Natural killer cell (primary cell): ENCODE results near the gene KCTD4. TPM values are rescaled to one million over a fixed set of nuclear protein-coding genes. Genes with fewer than 3 reads are reported as not detected.

Experiments used
- ATAC-seq, 3 donors: fragments of 150-1000 bp in 2 of 3; fragments of 200-7000 bp in 1 of 3; cut with Tn5 transposase; 1 replicate in 1 of 3; 2 replicates in 2 of 3; pipeline ENCODE4 v1.10.0; 2021; ENCODE audit warnings: mild to moderate bottlenecking in 2 of 3, moderate library complexity in 2 of 3
- DNase-seq, 2 donors: peaks; one replicate each; pipeline versions ENCODE4 v3.0.0 to v3.0.0-alpha.2; 2013 to 2021; ENCODE audit warnings: mixed read lengths in 1 of 2
- H3K27ac ChIP-seq: one replicate; pipeline ENCODE4 v1.5.1; 2013; ENCODE audit warnings: mild to moderate bottlenecking, low read length
- H3K27me3 ChIP-seq: one replicate; pipeline ENCODE4 v1.6.1; 2013; ENCODE audit warnings: low read length; ENCODE audit not compliant: control insufficient read depth, insufficient read depth
- H3K36me3 ChIP-seq: one replicate; pipeline ENCODE4 v1.6.1; 2013; ENCODE audit warnings: low read length; ENCODE audit not compliant: control insufficient read depth, insufficient read depth
- H3K4me1 ChIP-seq: one replicate; pipeline ENCODE4 v1.6.1; 2013; ENCODE audit warnings: low read length; ENCODE audit not compliant: control insufficient read depth, insufficient read depth
- H3K4me3 ChIP-seq: one replicate; pipeline ENCODE4 v1.5.1; 2013; ENCODE audit warnings: low read length
- H3K9me3 ChIP-seq: one replicate; pipeline ENCODE4 v1.6.1; 2013; ENCODE audit warnings: low read length; ENCODE audit not compliant: control insufficient read depth, insufficient read depth
- H3K27ac Mint-ChIP-seq, 2 donors: one replicate each; pipeline ENCODE4 v1.8.0; 2022; ENCODE audit warnings: mild to moderate bottlenecking in 2 of 2, mixed read lengths in 2 of 2, moderate library complexity in 1 of 2
- H3K27me3 Mint-ChIP-seq, 2 donors: one replicate each; pipeline ENCODE4 v1.8.0; 2022; ENCODE audit warnings: low read depth in 2 of 2, mixed read lengths in 2 of 2
- H3K36me3 Mint-ChIP-seq: one replicate; pipeline ENCODE4 v1.8.0; 2022; ENCODE audit warnings: mixed read lengths
- H3K4me1 Mint-ChIP-seq, 2 donors: one replicate each; pipeline ENCODE4 v1.8.0; 2022; ENCODE audit warnings: mixed read lengths in 2 of 2
- H3K4me3 Mint-ChIP-seq: one replicate; pipeline ENCODE4 v1.8.0; 2022; ENCODE audit warnings: mild to moderate bottlenecking, moderate library complexity, mixed read lengths
- H3K9me3 Mint-ChIP-seq, 2 donors: one replicate each; pipeline ENCODE4 v1.8.0; 2022; ENCODE audit warnings: mixed read lengths in 2 of 2
- WGBS: methylation state at CpG from one replicate; pipeline ENCODE4 v1.1.7; 2013; ENCODE audit warnings: missing lambda C conversion rate; ENCODE audit not compliant: insufficient coverage; 5-methylcytosine and 5-hydroxymethylcytosine counted together
- intact Hi-C: fragments of 100-400 bp; cut with micrococcal nuclease; formaldehyde crosslinking; loops from one replicate; pipeline ENCODE4 v1.14.2; 2022
- total RNA-seq, 4 donors: library from RNA; stranded (reverse); fragments of 120-200 nt in 1 of 4; gene quantifications; one replicate each; pipeline versions ENCODE4 v1.2.3 to v1.2.4, GENCODE V29; 2013 to 2022
- TF ChIP-seq, protein P1 (sequence below): fragments of 200-600 bp; IDR thresholded peaks from one replicate; pipeline ENCODE4 v1.8.0; 2022; ENCODE audit warnings: antibody characterized with exemption

Gene KCTD4
- total RNA-seq, 3 donors from 2014 or later (not counting 1 experiment from before 2014, with no cell fraction given): not detected

DNA sequence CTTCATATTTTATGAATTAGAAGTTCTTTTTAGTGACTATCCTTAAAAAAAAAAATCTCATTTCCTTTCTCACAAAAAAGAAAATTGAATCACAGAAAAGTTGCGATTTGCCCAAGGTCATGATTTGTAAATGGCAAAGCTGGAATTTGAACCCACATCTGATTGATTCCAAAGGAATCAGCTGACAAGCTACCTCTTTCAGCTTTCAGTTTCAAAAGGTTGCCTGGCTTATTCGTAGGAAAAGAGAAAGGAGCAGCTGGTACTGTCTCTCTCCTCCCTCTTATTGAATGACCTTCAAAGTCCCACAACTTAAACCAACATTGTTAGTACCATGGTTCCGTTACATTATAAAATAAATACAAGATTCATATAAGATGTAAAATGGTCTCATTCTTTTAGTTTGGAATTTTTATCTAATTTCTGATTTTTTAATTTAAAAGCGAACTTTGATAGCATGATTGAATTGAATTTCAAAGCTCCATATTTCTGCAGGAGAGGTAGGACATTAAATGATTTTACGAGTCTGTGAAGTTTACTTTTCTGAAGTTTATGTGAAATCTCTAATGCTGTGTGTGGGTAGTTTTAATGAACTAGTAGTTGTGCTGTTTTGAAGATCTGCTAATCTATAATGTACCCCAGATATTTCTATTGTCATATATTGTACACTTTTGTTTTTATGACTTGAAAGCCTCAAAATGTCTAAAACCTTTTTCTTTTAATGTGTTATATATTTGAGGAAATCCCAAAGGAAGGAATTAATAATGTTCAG lies 18.5 kb upstream of the KCTD4 start:
- no peaks in the 10 kb centered on the region for H3K27me3 ChIP-seq
- no peaks in the 10 kb centered on the region for H3K4me1 ChIP-seq
- intact Hi-C loops: no loop called here
- ATAC-seq: no peak
- Mint-ChIP-seq H3K4me3 (no peak overlapping the region), H3K4me1 (peaks cover 8 to 19% of the 10 kb centered on the region in 2 donors), H3K9me3 (no peaks in the 10 kb centered on the region), H3K27ac (no peak overlapping the region), H3K27me3 (no peaks in the 10 kb centered on the region), H3K36me3 (no peaks in the 10 kb centered on the region)
- H3K27ac ChIP-seq: no peak overlapping the region
- WGBS: 80% methylated on average over 4 of the region's 5 CpGs
- H3K4me3 ChIP-seq: no peak overlapping the region
- TF ChIP-seq, protein P1, sequence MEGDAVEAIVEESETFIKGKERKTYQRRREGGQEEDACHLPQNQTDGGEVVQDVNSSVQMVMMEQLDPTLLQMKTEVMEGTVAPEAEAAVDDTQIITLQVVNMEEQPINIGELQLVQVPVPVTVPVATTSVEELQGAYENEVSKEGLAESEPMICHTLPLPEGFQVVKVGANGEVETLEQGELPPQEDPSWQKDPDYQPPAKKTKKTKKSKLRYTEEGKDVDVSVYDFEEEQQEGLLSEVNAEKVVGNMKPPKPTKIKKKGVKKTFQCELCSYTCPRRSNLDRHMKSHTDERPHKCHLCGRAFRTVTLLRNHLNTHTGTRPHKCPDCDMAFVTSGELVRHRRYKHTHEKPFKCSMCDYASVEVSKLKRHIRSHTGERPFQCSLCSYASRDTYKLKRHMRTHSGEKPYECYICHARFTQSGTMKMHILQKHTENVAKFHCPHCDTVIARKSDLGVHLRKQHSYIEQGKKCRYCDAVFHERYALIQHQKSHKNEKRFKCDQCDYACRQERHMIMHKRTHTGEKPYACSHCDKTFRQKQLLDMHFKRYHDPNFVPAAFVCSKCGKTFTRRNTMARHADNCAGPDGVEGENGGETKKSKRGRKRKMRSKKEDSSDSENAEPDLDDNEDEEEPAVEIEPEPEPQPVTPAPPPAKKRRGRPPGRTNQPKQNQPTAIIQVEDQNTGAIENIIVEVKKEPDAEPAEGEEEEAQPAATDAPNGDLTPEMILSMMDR: no peak
- no peaks in the 10 kb centered on the region for H3K36me3 ChIP-seq
- DNase-seq: no peak
- H3K9me3 ChIP-seq: no peaks in the 10 kb centered on the region

DNA sequence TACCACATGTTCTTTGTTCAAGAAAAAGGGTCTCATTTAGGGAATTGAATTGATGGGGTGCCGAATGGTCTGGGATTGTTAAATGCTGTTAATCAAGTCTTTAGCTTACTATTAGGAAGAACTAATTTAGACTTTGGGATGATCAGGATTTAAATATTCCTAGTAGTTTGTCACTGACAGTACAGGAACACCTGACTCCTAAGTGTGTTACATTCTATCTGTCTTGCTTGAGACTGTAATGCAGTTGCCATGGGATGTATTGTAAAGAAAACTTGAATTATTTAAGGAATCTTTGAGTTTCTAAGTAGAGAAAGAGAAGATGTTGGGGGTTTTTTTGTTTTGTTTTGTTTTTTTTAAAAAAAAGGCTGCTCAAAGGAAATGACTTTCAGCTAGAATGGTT lies 17.8 kb upstream of the KCTD4 start:
- Histone ChIP-seq H3K9me3 (no peaks in the 10 kb centered on the region), H3K4me3 (no peak overlapping the region), H3K27ac (no peak overlapping the region), H3K36me3 (no peaks in the 10 kb centered on the region), H3K4me1 (no peaks in the 10 kb centered on the region), H3K27me3 (no peaks in the 10 kb centered on the region)
- Mint-ChIP-seq H3K27me3 (no peaks in the 10 kb centered on the region), H3K4me1 (peaks cover 8 to 19% of the 10 kb centered on the region in 2 donors), H3K36me3 (no peaks in the 10 kb centered on the region), H3K9me3 (no peaks in the 10 kb centered on the region), H3K4me3 (no peak overlapping the region), H3K27ac (no peak overlapping the region)
- intact Hi-C loops: no loop called here
- 100% methylated on average over 1 of the region's 1 CpG for WGBS
- DNase-seq (no peak), ATAC-seq (no peak)
- TF ChIP-seq, protein P1: no peak

- intact Hi-C loops: no loop called here
- no peak overlapping the region for H3K27ac Mint-ChIP-seq
- no peaks in the 10 kb centered on the region for H3K9me3 Mint-ChIP-seq
- Histone ChIP-seq H3K27ac (no peak overlapping the region), H3K36me3 (no peaks in the 10 kb centered on the region), H3K4me1 (no peaks in the 10 kb centered on the region), H3K4me3 (no peak overlapping the region), H3K9me3 (no peaks in the 10 kb centered on the region), H3K27me3 (no peaks in the 10 kb centered on the region)
- ATAC-seq (peak in 2 of 3 donors; percentile 34 to 48), DNase-seq (no peak)
- no peaks in the 10 kb centered on the region for H3K27me3 Mint-ChIP-seq
- TF ChIP-seq, protein P1: no peak
- WGBS: 60% methylated on average over 3 of the region's 4 CpGs
- no peak overlapping the region for H3K4me3 Mint-ChIP-seq
- peaks cover 8 to 19% of the 10 kb centered on the region in 2 donors for H3K4me1 Mint-ChIP-seq
- no peaks in the 10 kb centered on the region for H3K36me3 Mint-ChIP-seq
Observed at GRCh38 chr13:45216193-45216592, 15.3 kb upstream of the KCTD4 start.
